Astrocyte (in vitro differentiated cells and primary cell): Measurements from ENCODE around the gene ACSS3.

Experiments used
- CTCF ChIP-seq: IDR thresholded peaks from 2 replicates; pipeline ENCODE4 v1.5.1; 2011; ENCODE audit warnings: low read depth, mild to moderate bottlenecking, inconsistent platforms, low read length, moderate library complexity; ENCODE audit not compliant: insufficient read depth
- EZH2 ChIP-seq: IDR thresholded peaks from 2 replicates; pipeline ENCODE4 v1.6.1; 2012; ENCODE audit warnings: mild to moderate bottlenecking, low read length, inconsistent platforms; ENCODE audit not compliant: insufficient read depth

- no peak for TF ChIP-seq CTCF
- TF ChIP-seq EZH2 = no peak
Observed at GRCh38 chr12:81207664-81208063, 129.8 kb downstream of the ACSS3 start.
